Raji (cell line): ENCODE measurements around the gene KATNIP.

Experiments used
- POLR2A ChIP-seq: IDR thresholded peaks from 2 replicates; pipeline ENCODE4 v1.6.1; 2011; ENCODE audit warnings: low read depth, low read length, control low read depth; ENCODE audit not compliant: insufficient read depth

Gene KATNIP

GRCh38 chr16:27561216-27561615, 11.3 kb downstream of the KATNIP start:
- TF ChIP-seq POLR2A, result no peak

- TF ChIP-seq POLR2A, result no peak
These were observed 14.3 kb downstream of the KATNIP start for GRCh38 chr16:27564224-27564623.

- no peak for TF ChIP-seq POLR2A
These were observed 16.5 kb downstream of the KATNIP start for GRCh38 chr16:27566417-27566816.

GRCh38 chr16:27568077-27568476, 18.1 kb downstream of the KATNIP start:
- TF ChIP-seq POLR2A, result no peak

- no peak for TF ChIP-seq POLR2A
These were observed 21.7 kb downstream of the KATNIP start for GRCh38 chr16:27571433-27572326.

GRCh38 chr16:27572711-27573110, 22.8 kb downstream of the KATNIP start:
- no peak for TF ChIP-seq POLR2A

GRCh38 chr16:27576729-27577128, 26.8 kb downstream of the KATNIP start:
- no peak for TF ChIP-seq POLR2A

GRCh38 chr16:27579087-27579980, 29.4 kb downstream of the KATNIP start:
- no peak for TF ChIP-seq POLR2A

GRCh38 chr16:27582883-27583282, 32.9 kb downstream of the KATNIP start:
- TF ChIP-seq POLR2A, result no peak

- TF ChIP-seq POLR2A, result no peak
These were observed 33.7 kb downstream of the KATNIP start for GRCh38 chr16:27583634-27584033.

GRCh38 chr16:27585200-27585599, 35.3 kb downstream of the KATNIP start:
- TF ChIP-seq POLR2A, result no peak

GRCh38 chr16:27586711-27587110, 36.8 kb downstream of the KATNIP start:
- no peak for TF ChIP-seq POLR2A

- no peak for TF ChIP-seq POLR2A
These were observed 38.1 kb downstream of the KATNIP start for GRCh38 chr16:27588057-27588456.

- TF ChIP-seq POLR2A, result no peak
These were observed 41.9 kb downstream of the KATNIP start for GRCh38 chr16:27591837-27592236.

GRCh38 chr16:27595475-27595874, 45.5 kb downstream of the KATNIP start:
- no peak for TF ChIP-seq POLR2A

GRCh38 chr16:27595993-27596392, 46.0 kb downstream of the KATNIP start:
- TF ChIP-seq POLR2A, result no peak

GRCh38 chr16:27596411-27596810, 46.5 kb downstream of the KATNIP start:
- TF ChIP-seq POLR2A, result no peak

- no peak for TF ChIP-seq POLR2A
These were observed 47.4 kb downstream of the KATNIP start for GRCh38 chr16:27597361-27597760.
